Suprapubic skin (tissue), 4 donors: ENCODE data around the gene SYPL2. TPM values are rescaled to one million over a fixed set of nuclear protein-coding genes. Genes with fewer than 3 reads are reported as not detected.

ENCODE experiments used
- DNase-seq, 2 donors: peaks; one replicate each; pipeline ENCODE4 v3.0.0-alpha.2; 2019; ENCODE audit warnings: low spot score in 2 of 2
- H3K27ac ChIP-seq: fragments of 200-600 bp; sonication (generic); one replicate; pipeline ENCODE4 v1.5.1; 2019
- H3K27me3 ChIP-seq: fragments of 200-600 bp; sonication (generic); one replicate; pipeline ENCODE4 v1.5.1; 2019
- H3K36me3 ChIP-seq: fragments of 200-600 bp; sonication (generic); one replicate; pipeline ENCODE4 v1.5.1; 2019
- H3K4me1 ChIP-seq: fragments of 200-600 bp; sonication (generic); one replicate; pipeline ENCODE4 v1.5.1; 2019
- H3K4me3 ChIP-seq: fragments of 200-600 bp; sonication (generic); one replicate; pipeline ENCODE4 v1.5.1; 2019; ENCODE audit warnings: mild to moderate bottlenecking
- H3K9me3 ChIP-seq: fragments of 200-600 bp; sonication (generic); one replicate; pipeline ENCODE4 v1.5.1; 2019
- EP300 ChIP-seq: sonication (generic); formaldehyde crosslinking; IDR thresholded peaks from one replicate; pipeline ENCODE4 v1.6.1; 2017; ENCODE audit warnings: antibody characterized with exemption
- POLR2A ChIP-seq, 2 donors: fragments of 450-650 bp; IDR thresholded peaks; one replicate each; pipeline ENCODE4 v1.6.1; 2017; ENCODE audit warnings: antibody characterized with exemption in 2 of 2, mild to moderate bottlenecking in 2 of 2, moderate library complexity in 2 of 2
- POLR2AphosphoS5 ChIP-seq, 3 donors: sonication (generic); formaldehyde crosslinking; IDR thresholded peaks; one replicate each; pipeline ENCODE4 v1.6.1; 2017; ENCODE audit warnings: antibody characterized with exemption in 3 of 3
- WGBS: methylation state at CpG from one replicate; pipeline ENCODE4 v1.1.5; 2018; 5-methylcytosine and 5-hydroxymethylcytosine counted together
- total RNA-seq, 4 donors: library from RNA; depleted of rRNA; stranded (reverse); fragments of >200 nt; gene quantifications; one replicate each; pipeline ENCODE4 v1.1.0, GENCODE V29; 2016
- TF ChIP-seq, protein P1 (sequence below), 2 donors: fragments of 200-600 bp in 1 of 2; fragments of 450-650 bp in 1 of 2; sonication (generic) in 1 of 2; IDR thresholded peaks; one replicate each; pipeline ENCODE4 v1.5.1; 2016 to 2019; ENCODE audit warnings: antibody characterized with exemption in 2 of 2, mild to moderate bottlenecking in 1 of 2, moderate library complexity in 1 of 2

Gene SYPL2
- total RNA-seq, result 1 to 10 TPM in 1 of 4 donors, under 1 TPM in 2, not detected in 1; 0.23 to 2.1 (median 0.34) TPM

DNA sequence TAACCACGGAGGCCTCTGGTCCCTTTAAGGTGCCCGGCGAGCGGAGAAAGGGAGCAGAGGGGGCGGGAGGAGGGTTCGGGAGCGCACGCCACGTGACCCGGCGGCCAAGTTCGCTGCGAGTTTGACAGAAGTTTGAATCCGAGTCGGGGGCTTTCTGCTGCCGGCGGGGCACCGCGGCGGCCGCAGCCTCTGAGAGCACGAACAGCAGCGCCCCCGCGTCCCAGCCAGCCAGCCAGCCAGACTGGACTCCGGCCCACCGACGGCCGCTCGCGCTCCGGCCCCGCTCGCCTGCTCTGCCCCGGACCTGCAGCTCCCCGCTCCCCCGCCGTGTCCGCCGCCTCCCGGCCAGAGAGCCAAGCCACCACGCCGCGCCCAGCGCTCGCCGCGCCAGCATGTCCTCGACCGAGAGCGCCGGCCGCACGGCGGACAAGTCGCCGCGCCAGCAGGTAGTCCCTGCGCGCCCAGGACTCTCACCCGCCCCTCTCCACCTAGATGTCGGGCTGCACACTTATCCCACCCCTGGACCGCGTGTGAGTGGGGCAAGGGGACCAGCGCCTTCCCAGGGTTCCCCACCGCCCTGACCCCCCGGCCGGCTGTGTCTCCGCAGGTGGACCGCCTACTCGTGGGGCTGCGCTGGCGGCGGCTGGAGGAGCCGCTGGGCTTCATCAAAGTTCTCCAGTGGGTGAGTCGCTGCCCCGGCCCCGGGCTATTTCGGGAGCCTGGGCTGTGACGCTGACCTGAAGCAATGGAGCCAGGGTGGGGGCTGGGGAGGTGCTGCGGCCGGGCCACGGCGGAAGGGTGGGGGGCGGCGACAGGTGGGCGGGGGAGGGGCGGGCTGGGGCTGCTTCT lies at the start of gene SYPL2:
Gene SYPL2 (plus strand): TSS at position 95 of the 849 bp plus-strand sequence. CDS start 298 bp downstream, at position 393.
- peak within 1 kb of the TSS; percentile 57 for H3K4me3 ChIP-seq
- no peak within 1 kb of the TSS for H3K27ac ChIP-seq
- WGBS, result 0% methylated on average over 1 of the region's 88 CpGs
- no peaks in the 10 kb centered on the region for H3K36me3 ChIP-seq
- peaks cover 11% of the 10 kb centered on the region for H3K4me1 ChIP-seq
- no peak for DNase-seq
- H3K9me3 ChIP-seq, result no peaks in the 10 kb centered on the region
- H3K27me3 ChIP-seq, result peaks cover 76% of the 10 kb centered on the region
- TF ChIP-seq EP300 (no peak), POLR2AphosphoS5 (IDR thresholded peaks at IDR 0.05) (no peak), POLR2A (IDR thresholded peaks at IDR 0.05) (no peak)
- TF ChIP-seq, protein P1, sequence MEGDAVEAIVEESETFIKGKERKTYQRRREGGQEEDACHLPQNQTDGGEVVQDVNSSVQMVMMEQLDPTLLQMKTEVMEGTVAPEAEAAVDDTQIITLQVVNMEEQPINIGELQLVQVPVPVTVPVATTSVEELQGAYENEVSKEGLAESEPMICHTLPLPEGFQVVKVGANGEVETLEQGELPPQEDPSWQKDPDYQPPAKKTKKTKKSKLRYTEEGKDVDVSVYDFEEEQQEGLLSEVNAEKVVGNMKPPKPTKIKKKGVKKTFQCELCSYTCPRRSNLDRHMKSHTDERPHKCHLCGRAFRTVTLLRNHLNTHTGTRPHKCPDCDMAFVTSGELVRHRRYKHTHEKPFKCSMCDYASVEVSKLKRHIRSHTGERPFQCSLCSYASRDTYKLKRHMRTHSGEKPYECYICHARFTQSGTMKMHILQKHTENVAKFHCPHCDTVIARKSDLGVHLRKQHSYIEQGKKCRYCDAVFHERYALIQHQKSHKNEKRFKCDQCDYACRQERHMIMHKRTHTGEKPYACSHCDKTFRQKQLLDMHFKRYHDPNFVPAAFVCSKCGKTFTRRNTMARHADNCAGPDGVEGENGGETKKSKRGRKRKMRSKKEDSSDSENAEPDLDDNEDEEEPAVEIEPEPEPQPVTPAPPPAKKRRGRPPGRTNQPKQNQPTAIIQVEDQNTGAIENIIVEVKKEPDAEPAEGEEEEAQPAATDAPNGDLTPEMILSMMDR (IDR thresholded peaks at IDR 0.05), result no peak

DNA sequence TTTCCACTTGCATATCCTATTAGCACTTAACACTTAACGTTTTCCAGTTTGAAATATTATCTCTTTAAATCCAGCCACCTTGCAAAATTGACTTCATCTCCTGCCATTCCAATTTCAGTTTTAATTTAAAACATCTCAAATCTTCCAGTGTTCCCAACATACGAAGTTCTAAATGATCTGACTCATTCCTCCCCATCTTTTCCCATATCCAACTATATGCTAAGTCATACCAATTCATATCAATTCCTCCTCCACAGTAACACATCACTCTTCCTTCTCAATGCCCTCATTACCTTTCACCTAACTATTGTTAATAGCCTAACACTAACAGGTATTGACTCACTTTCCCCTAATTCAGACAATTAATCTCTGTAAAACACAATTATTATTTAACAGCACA lies 42.8 kb upstream of the SYPL2 start:
- 60% methylated on average over 2 of the region's 2 CpGs for WGBS
- no peak for DNase-seq
- no peaks in the 10 kb centered on the region for H3K27me3 ChIP-seq
- TF ChIP-seq, protein P1 (IDR thresholded peaks at IDR 0.05), result no peak
- TF ChIP-seq POLR2A (IDR thresholded peaks at IDR 0.05), result no peak
- TF ChIP-seq POLR2AphosphoS5 (IDR thresholded peaks at IDR 0.05), result no peak
- TF ChIP-seq EP300, result no peak
- H3K4me1 ChIP-seq, result peaks cover 28% of the 10 kb centered on the region
- H3K9me3 ChIP-seq, result no peaks in the 10 kb centered on the region
- H3K27ac ChIP-seq, result no peak overlapping the region
- H3K4me3 ChIP-seq, result no peak overlapping the region
- H3K36me3 ChIP-seq, result peaks cover 25% of the 10 kb centered on the region

DNA sequence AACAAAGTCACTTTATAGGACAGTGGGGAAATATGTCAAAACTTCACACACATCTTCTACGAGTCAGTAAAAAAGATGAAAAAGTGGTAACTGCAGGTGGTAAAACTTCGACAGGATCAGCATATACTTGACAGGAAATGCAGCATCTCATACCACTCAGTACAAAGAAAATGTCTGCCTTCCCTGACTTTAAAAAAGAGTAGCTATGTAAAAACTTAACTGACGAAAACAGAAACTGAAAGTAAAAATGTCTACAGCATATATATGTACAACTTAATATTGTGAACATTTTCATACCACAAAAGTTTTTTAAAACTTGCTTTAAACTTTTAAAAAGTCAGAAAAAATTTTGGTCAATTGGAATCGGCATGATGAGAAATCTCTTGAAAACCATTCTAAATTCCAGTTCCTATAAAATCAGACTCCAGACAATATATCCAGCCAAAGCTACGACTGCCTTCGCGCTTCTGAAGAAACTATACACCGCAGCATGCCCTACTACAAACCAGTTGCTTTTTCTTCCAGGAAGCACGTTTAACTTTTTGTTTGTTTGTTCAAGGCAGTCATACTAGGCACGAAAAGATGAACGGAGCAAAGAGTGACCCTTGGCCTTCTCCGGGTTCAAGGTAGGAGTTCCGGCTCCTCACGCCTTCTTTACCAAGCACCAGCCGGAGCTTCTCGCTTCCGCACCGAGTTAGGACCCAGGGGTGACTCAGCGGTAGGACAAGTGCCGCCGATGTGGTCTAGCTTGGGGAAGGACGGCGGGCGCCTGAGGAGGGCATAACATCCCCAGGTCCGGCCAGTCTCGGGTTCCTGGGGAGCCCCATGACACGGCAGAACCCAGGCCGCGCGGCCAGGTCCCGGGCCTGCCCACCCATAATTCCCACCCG lies 40.7 kb upstream of the SYPL2 start:
- Histone ChIP-seq H3K4me1 (peaks cover 28% of the 10 kb centered on the region), H3K4me3 (peak overlapping the region; percentile 70), H3K9me3 (no peaks in the 10 kb centered on the region), H3K27ac (peak overlapping the region; percentile 82), H3K27me3 (no peaks in the 10 kb centered on the region), H3K36me3 (peaks cover 3% of the 10 kb centered on the region)
- no peak for DNase-seq
- WGBS, result under 1% methylated on average over 32 of the region's 32 CpGs
- TF ChIP-seq, protein P1 (IDR thresholded peaks at IDR 0.05), result no peak
- no peak for TF ChIP-seq POLR2A (IDR thresholded peaks at IDR 0.05)
- no peak for TF ChIP-seq EP300
- TF ChIP-seq POLR2AphosphoS5 (IDR thresholded peaks at IDR 0.05), result no peak

DNA sequence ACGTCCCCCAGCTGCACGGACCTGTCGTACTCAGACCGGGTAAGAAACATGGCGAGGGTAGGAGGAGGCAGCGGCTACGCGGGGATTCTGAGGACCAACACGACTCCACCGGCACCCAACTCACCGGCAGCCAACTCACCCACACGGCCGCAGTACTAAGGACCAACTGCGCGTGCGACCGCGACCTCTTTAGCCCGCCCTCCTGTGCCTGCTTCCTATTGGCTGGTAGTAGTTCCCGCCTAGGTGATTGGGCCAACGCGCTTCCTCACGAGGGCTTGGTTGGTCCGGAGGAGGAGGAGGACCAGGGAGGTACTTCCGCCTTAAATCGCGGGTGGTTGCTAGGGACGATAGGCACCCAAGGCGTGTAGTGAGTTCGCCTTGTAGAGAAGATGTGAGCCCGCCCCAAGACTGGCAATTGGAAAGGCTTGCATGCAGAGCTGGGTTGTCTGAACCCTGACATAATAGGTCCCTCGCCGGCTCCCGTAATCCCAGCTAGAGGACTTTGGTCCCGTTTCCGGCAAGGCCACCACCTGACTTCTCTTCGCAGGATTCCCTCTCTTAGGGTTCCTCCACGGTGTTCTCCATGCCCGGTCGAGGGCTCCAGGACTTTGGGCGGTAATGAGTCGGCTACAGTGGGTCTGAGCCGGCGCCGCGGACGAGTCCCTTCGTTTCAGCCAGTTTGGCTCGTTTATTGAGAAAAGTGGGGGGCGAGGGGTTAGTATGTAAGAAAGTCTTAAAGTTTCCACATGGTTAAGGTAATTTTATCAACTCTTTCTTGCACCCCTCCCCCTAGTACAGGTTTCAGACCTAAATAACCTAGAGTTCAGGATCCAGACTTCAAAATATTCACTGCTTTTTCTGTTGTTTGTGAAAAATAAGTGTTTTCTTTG lies 39.8 kb upstream of the SYPL2 start, which contains the start of gene PSMA5:
Gene PSMA5 (minus strand): TSS at position 168 of the 890 bp plus-strand sequence. CDS start 118 bp downstream, at position 50.
- Histone ChIP-seq H3K36me3 (no peaks in the 10 kb centered on the region), H3K27me3 (no peaks in the 10 kb centered on the region), H3K4me3 (peak within 1 kb of the TSS; percentile 70), H3K27ac (peak within 1 kb of the TSS; percentile 82), H3K9me3 (no peaks in the 10 kb centered on the region), H3K4me1 (peaks cover 28% of the 10 kb centered on the region)
- under 1% methylated on average over 42 of the region's 50 CpGs for WGBS
- peak; percentile 99 for DNase-seq
- TF ChIP-seq EP300 (no peak), POLR2A (IDR thresholded peaks at IDR 0.05) (peak in 1 of 2 donors; percentile 71), POLR2AphosphoS5 (IDR thresholded peaks at IDR 0.05) (peak in 2 of 3 donors; percentile 63 to 68)
- TF ChIP-seq, protein P1 (IDR thresholded peaks at IDR 0.05), result no peak
